Stimulated activated CD8-positive, alpha-beta memory T cell treated with anti-CD3 and anti-CD28 coated beads, Interleukin-7, amount 100 ng/mL, for 48 hours (primary cell): Measurements from ENCODE around the gene SH3PXD2B.
"Not testable (repeated sequence)": the region's sequence is repeated elsewhere in the genome, so short reads cannot be mapped to it uniquely, and the experiment has no call there.

Experiments used
- DNase-seq, 2 donors: peaks; one replicate each; pipeline ENCODE4 v3.0.0-alpha.2; 2020; ENCODE audit warnings: low read depth in 1 of 2; ENCODE audit errors: extremely low read depth in 1 of 2

The SH3PXD2B gene

GRCh38 chr5:172403817-172404216, 50.5 kb downstream of the SH3PXD2B start:
- DNase-seq: no peak

- no peak for DNase-seq
These were observed 51.0 kb downstream of the SH3PXD2B start for GRCh38 chr5:172403189-172403796.

DNA sequence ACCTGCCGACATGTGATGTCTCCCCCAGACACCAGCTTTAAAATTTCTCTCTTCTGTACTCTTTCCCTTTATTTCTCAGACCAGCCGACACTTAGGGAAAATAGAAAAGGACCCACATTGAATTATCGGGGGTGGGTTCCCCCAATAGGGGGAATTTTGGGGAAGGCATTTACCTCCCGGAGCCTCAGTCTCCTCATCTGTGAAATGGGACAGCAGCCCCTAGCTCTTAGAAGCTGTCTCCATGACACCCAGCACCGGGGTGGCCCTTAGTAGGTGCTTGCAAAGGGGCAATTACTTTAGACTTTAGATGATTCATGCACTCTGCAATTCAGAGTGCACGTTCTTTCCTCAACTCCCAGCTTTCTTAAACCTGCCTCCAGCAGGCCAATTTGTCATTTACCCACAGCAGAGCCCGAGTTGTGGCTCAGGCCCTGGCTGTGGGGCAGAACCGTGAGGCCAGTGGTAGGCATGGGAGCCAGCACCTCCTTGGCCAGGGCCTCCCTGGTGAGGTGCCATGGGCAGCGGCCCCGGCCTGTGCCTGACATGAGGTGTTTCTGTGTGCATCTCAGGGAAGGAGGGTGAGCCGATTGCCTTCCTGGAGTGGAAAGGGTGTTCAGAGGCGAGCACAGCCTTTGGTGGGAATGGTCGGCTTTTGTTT, 51.7 kb downstream of the SH3PXD2B start:
- no peak for DNase-seq

DNA sequence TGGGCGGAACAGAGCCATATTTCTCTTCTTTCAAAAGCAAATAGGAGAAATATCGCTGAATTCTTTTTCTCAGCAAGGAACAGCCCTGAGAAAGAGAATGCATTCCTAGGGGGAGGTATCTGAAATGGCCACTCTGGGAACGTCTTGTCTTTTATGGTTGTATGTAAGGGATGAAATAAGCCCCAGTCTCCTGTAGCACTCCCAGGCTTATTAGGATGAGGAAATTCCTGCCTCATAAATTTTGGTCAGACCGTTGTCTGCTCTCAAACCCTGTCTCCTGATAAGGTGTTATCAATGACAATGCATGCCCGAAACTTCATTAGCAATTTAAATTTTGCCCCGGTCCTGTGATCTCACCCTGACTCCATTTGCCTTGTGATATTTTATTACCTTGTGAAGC, 52.3 kb downstream of the SH3PXD2B start:
- DNase-seq: not testable (repeated sequence)

GRCh38 chr5:172399826-172400225, 54.5 kb downstream of the SH3PXD2B start:
- no peak for DNase-seq

GRCh38 chr5:172399336-172399735, 55.0 kb downstream of the SH3PXD2B start:
- no peak for DNase-seq

DNA sequence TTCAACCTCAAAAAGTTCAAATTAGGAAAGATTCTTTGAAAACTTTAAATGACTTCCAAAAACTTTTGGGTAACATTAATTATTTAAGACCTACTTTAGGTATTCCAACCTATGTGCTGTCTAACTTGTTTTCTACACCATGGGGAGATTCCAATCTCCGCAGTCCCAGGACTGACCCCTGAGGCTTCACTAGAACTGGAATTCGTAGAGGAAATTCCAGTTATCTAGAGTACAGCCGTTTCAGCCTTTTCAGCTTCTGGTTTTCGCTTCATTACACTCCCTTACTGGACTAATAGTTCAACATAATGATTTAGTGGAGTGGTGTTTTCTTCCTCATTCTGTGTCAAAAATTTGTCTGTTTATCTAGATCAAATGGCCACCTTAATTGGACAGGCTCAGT, 55.7 kb downstream of the SH3PXD2B start:
- DNase-seq: not testable (repeated sequence)

- DNase-seq: not testable (repeated sequence)
These were observed 57.3 kb downstream of the SH3PXD2B start for GRCh38 chr5:172396994-172397393.

DNA sequence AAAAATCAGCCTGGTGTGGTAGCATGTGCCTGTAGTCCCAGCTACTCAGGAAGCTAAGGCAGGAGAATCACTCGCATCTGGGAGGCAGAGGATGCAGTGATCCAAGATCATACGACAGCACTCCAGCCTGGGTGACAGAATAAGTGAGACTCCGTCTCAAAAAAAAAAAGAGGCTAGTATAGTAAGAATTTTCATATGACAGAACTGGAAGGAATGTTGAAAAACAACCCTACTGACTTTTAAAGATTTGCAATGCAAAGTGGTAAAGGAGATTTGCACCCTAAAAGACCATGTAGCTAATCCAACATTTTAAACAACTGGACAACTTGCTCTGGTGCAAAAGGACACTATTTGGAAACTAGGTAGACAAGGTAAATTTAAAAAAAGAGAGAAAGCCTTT, 58.1 kb downstream of the SH3PXD2B start:
- no peak for DNase-seq

DNA sequence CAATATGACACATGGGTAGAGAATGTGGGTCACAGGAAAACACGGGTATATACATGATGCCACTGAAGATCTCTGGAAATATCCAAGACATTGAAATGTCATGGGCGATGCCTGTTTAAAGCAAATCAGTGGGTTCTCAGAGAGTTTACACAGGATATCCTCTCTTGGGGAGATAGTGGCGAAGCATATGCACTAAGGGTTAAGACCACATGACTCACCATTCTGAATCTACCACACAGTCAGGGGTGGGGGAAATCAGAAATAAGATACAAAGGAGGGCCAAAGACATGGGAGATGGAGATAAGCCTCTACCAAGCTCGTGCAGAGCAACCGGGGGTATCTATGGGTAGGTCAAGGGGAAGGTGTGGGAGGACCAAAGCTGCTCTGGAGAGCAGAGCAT, 58.8 kb downstream of the SH3PXD2B start:
- DNase-seq: no peak

- DNase-seq: no peak
These were observed 64.7 kb downstream of the SH3PXD2B start for GRCh38 chr5:172389578-172390112.

DNA sequence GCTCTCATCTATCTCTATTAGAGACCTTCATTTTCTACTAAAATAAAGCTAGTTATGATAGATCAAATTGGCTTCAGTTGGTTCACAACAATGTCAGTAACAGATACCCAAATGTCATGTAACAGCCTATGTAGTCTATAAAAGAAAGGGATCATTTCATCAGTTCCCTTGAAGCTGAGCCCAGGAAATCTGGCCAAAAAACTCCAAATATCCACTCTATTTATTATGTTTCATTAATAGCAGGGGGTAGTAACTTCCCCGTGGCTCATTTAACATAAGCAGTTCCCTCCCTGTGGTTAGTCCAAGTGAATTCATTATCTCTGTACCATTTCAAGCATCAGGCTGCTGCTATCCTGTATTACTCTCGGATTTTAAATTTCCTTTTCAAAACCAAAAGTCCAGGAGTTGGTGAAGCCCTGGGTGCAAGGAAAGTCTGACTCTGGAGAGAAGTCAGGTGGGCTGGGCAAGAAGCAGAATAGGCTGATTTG, 66.0 kb downstream of the SH3PXD2B start:
- no peak for DNase-seq

DNA sequence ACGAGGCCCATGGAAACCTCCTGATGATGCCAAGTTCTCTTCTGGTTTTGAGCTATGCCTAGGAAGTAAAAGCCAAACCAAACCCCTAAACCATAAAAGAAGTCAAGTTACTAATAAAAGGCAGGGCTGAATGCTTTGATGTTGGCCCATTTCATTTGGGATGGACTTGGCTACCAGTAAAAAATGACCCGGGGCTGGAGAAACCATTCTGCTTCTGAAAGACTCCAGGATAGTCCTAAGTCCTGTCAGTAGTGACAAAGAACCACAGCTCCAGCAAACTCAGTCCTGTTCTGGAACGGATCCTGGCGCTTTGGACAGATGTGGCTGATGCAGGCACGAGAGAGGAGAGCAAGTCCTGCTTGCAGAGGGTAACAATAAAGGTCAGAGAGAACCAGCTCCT, 68.6 kb downstream of the SH3PXD2B start:
- DNase-seq: no peak

- DNase-seq: no peak
These were observed 69.2 kb downstream of the SH3PXD2B start for GRCh38 chr5:172385010-172385563.

GRCh38 chr5:172383191-172383802, 71.0 kb downstream of the SH3PXD2B start:
- DNase-seq: no peak

DNA sequence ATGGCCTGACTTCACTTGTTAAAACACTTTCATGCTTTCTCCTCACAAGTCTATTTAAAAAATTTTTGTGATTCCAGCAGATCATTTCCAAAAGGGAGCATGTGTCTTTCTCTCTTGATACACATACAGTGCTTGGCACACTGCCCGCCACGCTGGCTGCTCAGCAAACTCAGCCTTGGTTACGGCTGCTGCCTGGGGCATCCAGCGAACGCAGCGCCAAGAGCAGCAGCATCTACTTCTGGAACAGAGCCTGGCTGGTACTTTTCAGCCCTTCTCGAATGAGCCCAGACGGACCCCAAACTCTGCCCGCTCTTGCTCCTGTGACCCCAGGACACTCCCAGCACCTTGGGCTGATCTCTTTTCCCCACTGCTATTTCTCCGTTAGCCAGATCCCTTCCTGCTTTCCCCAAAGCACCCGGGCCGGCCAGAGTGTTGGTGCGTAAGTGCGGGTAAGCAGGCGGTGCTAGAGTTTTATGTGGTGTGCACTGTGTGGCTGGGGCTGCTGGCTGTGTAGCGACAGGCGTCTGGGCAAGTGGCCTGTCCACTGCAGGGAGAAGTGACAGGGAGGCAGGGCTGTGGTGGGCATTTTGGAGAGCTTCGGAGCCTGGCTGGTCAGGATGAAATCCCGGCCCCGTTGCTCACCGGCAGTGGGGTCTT, 73.2 kb downstream of the SH3PXD2B start:
- no peak for DNase-seq

- no peak for DNase-seq
These were observed 73.9 kb downstream of the SH3PXD2B start for GRCh38 chr5:172380301-172380986.

DNA sequence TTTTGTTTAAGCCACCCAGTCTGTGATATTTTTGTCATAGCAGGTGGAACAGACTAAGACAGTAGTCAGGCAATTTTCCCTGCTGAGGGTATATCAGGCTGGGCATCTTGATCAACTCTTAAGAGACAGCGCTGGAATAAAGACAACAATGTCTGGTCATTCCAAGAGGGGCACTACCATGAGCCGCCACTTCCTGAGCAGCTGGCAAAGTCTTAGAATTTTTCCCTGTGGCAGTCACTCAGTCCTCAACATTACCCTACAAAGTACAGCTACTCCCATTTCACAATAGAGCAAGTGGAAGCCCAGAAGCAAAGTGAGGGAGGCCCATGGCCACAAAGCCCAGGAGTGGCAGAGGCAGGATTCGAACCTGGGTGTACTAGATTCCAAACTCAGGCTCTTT, 74.8 kb downstream of the SH3PXD2B start:
- no peak for DNase-seq

DNA sequence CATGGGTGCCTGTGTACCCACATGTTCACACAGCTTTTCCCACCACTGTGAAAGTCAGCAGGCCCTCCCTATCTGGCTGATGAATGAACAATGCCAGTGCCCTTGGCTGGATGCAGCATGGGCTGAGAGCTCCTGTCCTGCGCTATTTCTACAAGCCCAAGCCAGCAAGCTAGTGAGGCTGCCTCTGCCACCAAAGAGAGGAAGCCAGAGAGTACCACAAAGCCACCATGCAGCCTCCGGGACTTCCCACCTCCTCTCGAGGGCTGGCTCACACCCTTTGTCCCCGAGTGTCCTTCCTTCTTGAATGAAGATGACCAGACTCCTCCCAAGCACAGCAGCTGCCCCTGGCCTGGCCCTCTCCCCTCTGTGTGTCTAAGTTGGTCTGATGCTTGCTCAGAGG, 76.5 kb downstream of the SH3PXD2B start:
- DNase-seq: no peak

GRCh38 chr5:172377438-172377837, 76.9 kb downstream of the SH3PXD2B start:
- no peak for DNase-seq

- DNase-seq: no peak
These were observed 79.5 kb downstream of the SH3PXD2B start for GRCh38 chr5:172374783-172375182.
